Keratinocyte (primary cell): ENCODE measurements around the gene TMEM132D.

Source experiments
- CTCF ChIP-seq, 3 experiments: IDR thresholded peaks in 1 of 3; conservative IDR thresholded peaks in 1 of 3; optimal IDR thresholded peaks in 1 of 3; 2 replicates in 2 of 3; 3 replicates in 1 of 3; pipeline versions ENCODE3 to v1.5.1; 2011; ENCODE audit warnings: low read length in 3 of 3, mild to moderate bottlenecking in 3 of 3, moderate library complexity in 2 of 3, control low read depth in 1 of 3, inconsistent platforms in 1 of 3; ENCODE audit not compliant: insufficient read depth in 2 of 3; ENCODE audit errors: extremely low read depth in 1 of 3
- EZH2 ChIP-seq: IDR thresholded peaks from one replicate; pipeline ENCODE4 v1.6.1; 2012; ENCODE audit warnings: inconsistent platforms, mild to moderate bottlenecking, low read length, moderate library complexity

- TF ChIP-seq CTCF (optimal IDR thresholded peaks at IDR 0.05 in 1 of 3, IDR thresholded peaks at IDR 0.05 in 1 of 3, conservative IDR thresholded peaks at IDR 0.05 in 1 of 3; ENCODE audit: extremely low read depth in 1 of 3, insufficient read depth in 2 of 3, low read length in 3 of 3) = no peak
- TF ChIP-seq EZH2 = no peak
Observed at GRCh38 chr12:129357233-129357632, 546.6 kb downstream of the TMEM132D start.
